Measurements from ENCODE around the gene PTTG1IP. TPM values are rescaled to one million over a fixed set of nuclear protein-coding genes. Genes with fewer than 3 reads are reported as not detected.

Gene PTTG1IP
- total and polyA plus RNA-seq, 10 of the 15 experiments (the other 5 are each of a cell fraction or from before 2014, with no cell fraction given) = 2.4 to 56.4 (median 44.4) TPM

- TF ChIP-seq SREBF1 (IDR thresholded peaks at IDR 0.05; ENCODE audit: low read length) (no peak), GABPA (IDR thresholded peaks at IDR 0.05; ENCODE audit: low read depth) (no peak), ATF7 (IDR thresholded peaks at IDR 0.05; ENCODE audit: low read depth) (no peak), HDAC6 (IDR thresholded peaks at IDR 0.05; ENCODE audit: unreplicated experiment) (no peak), ZSCAN29 (IDR thresholded peaks at IDR 0.05) (no peak), ZNF384 (IDR thresholded peaks at IDR 0.05; ENCODE audit: borderline replicate concordance, low read depth, low read length) (no peak), TBL1XR1 (IDR thresholded peaks at IDR 0.05; ENCODE audit: low read depth, low read length) (no peak), TCF12 (IDR thresholded peaks at IDR 0.05; ENCODE audit: low read depth, low read length) (no peak)
- TF ChIP-seq, protein P1, sequence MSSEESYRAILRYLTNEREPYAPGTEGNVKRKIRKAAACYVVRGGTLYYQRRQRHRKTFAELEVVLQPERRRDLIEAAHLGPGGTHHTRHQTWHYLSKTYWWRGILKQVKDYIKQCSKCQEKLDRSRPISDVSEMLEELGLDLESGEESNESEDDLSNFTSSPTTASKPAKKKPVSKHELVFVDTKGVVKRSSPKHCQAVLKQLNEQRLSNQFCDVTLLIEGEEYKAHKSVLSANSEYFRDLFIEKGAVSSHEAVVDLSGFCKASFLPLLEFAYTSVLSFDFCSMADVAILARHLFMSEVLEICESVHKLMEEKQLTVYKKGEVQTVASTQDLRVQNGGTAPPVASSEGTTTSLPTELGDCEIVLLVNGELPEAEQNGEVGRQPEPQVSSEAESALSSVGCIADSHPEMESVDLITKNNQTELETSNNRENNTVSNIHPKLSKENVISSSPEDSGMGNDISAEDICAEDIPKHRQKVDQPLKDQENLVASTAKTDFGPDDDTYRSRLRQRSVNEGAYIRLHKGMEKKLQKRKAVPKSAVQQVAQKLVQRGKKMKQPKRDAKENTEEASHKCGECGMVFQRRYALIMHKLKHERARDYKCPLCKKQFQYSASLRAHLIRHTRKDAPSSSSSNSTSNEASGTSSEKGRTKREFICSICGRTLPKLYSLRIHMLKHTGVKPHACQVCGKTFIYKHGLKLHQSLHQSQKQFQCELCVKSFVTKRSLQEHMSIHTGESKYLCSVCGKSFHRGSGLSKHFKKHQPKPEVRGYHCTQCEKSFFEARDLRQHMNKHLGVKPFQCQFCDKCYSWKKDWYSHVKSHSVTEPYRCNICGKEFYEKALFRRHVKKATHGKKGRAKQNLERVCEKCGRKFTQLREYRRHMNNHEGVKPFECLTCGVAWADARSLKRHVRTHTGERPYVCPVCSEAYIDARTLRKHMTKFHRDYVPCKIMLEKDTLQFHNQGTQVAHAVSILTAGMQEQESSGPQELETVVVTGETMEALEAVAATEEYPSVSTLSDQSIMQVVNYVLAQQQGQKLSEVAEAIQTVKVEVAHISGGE (CRISPR knock-in tag; IDR thresholded peaks at IDR 0.05) = no peak
These were observed 19.2 kb upstream of the PTTG1IP start (continued) for GRCh38 chr21:44892536-44893277.
